Lung (tissue), 12 donors: ENCODE measurements around the gene MUC5B. TPM values are rescaled to one million over a fixed set of nuclear protein-coding genes. Genes with fewer than 3 reads are reported as not detected.

Experiments used
- ATAC-seq: fragments of 200-7000 bp; cut with Tn5 transposase; one replicate; pipeline ENCODE4 v1.9.1; 2020; ENCODE audit warnings: moderate number of reproducible peaks; ENCODE audit not compliant: insufficient read depth, low FRiP score
- DNase-seq, 3 donors: peaks; one replicate each; pipeline ENCODE4 v3.0.0-alpha.2; 2013 to 2017
- H3K27ac ChIP-seq, 2 donors: one replicate each; pipeline ENCODE4 v1.5.1; 2013; ENCODE audit warnings: mild to moderate bottlenecking in 2 of 2, moderate library complexity in 2 of 2, control low read depth in 1 of 2, inconsistent platforms in 1 of 2, low read depth in 1 of 2, low read length in 1 of 2
- H3K27me3 ChIP-seq, 3 donors: one replicate each; pipeline ENCODE4 v1.5.1; 2013; ENCODE audit warnings: low read length in 2 of 3; ENCODE audit not compliant: control insufficient read depth in 3 of 3, insufficient read depth in 3 of 3
- H3K36me3 ChIP-seq, 4 donors: one replicate each; pipeline ENCODE4 v1.5.1; 2013; ENCODE audit warnings: low read length in 4 of 4, mild to moderate bottlenecking in 1 of 4, moderate library complexity in 1 of 4; ENCODE audit not compliant: control insufficient read depth in 4 of 4, insufficient read depth in 4 of 4
- H3K4me1 ChIP-seq, 5 donors: one replicate each; pipeline ENCODE4 v1.5.1; 2013; ENCODE audit warnings: low read length in 5 of 5, mild to moderate bottlenecking in 2 of 5, moderate library complexity in 1 of 5; ENCODE audit not compliant: control insufficient read depth in 5 of 5, insufficient read depth in 5 of 5
- H3K4me3 ChIP-seq: one replicate; pipeline ENCODE4 v1.5.1; 2013; ENCODE audit warnings: mild to moderate bottlenecking, control low read depth, moderate library complexity
- H3K9ac ChIP-seq, 2 donors: one replicate each; pipeline ENCODE4 v1.5.1; 2013; ENCODE audit warnings: low read length in 2 of 2, control low read depth in 1 of 2; ENCODE audit not compliant: insufficient read depth in 1 of 2
- H3K9me3 ChIP-seq, 4 donors: one replicate each; pipeline ENCODE4 v1.5.1; 2013; ENCODE audit warnings: low read length in 3 of 4, mild to moderate bottlenecking in 1 of 4, moderate library complexity in 1 of 4; ENCODE audit not compliant: control insufficient read depth in 4 of 4, insufficient read depth in 3 of 4
- WGBS, 2 donors: extraction: QIAGEN DNeasy Blood & Tissue Kit; methylation state at CpG; one replicate each; pipeline ENCODE4 v1.1.7; 2013; 5-methylcytosine and 5-hydroxymethylcytosine counted together
- polyA plus RNA-seq, 2 donors: library from polyadenylated mRNA; stranded (reverse); fragments of 200-250 nt; gene quantifications; one replicate each; pipeline ENCODE4 v1.2.1, GENCODE V29; 2013
- total RNA-seq, 2 donors: library from RNA; depleted of rRNA in 1 of 2; stranded (reverse); fragments of >200 nt in 1 of 2; gene quantifications; one replicate each; pipeline ENCODE4 v1.2.1, GENCODE V29; 2014 to 2021
- TF ChIP-seq, protein P1 (sequence below): IDR thresholded peaks from 2 replicates; pipeline ENCODE4 v1.5.1; 2012; ENCODE audit warnings: mild to moderate bottlenecking; ENCODE audit errors: control extremely low read depth, extremely low read depth
- donor health status: control.
- donor health status: control.
- donor health status: Bipolar disorder and iron deficiency.
- donor health status: healthy.
- donor health status: DM: yes; HTN: yes; CAD: no.

The MUC5B gene
- total and polyA plus RNA-seq, 4 donors: 5.6 to 181 (median 28.2) TPM

DNA sequence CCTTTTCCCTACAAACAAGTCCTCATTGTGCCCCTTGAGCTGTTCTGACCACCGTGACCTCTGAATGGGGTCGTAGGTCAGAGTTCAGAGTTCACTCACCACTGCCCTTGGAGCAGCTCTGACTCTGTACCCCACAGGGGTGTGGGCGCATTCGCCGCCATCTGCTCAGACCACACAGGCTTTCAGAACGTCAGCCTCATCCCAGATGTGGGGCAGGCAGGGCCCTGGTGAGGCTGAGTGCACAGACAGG is 14.8 kb upstream of the MUC5B start:
- H3K36me3 ChIP-seq: no peaks in the 10 kb centered on the region
- H3K9me3 ChIP-seq: peaks cover 0 to 16% (median 4%) of the 10 kb centered on the region in 4 donors
- no peaks in the 10 kb centered on the region for H3K27me3 ChIP-seq
- no peak overlapping the region for H3K27ac ChIP-seq
- H3K4me3 ChIP-seq: no peak overlapping the region
- no peak for DNase-seq
- WGBS, 2 donors: 79 to 94% methylated on average over 6 of the region's 6 CpGs
- H3K9ac ChIP-seq: no peak overlapping the region
- TF ChIP-seq, protein P1, sequence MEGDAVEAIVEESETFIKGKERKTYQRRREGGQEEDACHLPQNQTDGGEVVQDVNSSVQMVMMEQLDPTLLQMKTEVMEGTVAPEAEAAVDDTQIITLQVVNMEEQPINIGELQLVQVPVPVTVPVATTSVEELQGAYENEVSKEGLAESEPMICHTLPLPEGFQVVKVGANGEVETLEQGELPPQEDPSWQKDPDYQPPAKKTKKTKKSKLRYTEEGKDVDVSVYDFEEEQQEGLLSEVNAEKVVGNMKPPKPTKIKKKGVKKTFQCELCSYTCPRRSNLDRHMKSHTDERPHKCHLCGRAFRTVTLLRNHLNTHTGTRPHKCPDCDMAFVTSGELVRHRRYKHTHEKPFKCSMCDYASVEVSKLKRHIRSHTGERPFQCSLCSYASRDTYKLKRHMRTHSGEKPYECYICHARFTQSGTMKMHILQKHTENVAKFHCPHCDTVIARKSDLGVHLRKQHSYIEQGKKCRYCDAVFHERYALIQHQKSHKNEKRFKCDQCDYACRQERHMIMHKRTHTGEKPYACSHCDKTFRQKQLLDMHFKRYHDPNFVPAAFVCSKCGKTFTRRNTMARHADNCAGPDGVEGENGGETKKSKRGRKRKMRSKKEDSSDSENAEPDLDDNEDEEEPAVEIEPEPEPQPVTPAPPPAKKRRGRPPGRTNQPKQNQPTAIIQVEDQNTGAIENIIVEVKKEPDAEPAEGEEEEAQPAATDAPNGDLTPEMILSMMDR: no peak
- H3K4me1 ChIP-seq: no peaks in the 10 kb centered on the region
- ATAC-seq: no peak

DNA sequence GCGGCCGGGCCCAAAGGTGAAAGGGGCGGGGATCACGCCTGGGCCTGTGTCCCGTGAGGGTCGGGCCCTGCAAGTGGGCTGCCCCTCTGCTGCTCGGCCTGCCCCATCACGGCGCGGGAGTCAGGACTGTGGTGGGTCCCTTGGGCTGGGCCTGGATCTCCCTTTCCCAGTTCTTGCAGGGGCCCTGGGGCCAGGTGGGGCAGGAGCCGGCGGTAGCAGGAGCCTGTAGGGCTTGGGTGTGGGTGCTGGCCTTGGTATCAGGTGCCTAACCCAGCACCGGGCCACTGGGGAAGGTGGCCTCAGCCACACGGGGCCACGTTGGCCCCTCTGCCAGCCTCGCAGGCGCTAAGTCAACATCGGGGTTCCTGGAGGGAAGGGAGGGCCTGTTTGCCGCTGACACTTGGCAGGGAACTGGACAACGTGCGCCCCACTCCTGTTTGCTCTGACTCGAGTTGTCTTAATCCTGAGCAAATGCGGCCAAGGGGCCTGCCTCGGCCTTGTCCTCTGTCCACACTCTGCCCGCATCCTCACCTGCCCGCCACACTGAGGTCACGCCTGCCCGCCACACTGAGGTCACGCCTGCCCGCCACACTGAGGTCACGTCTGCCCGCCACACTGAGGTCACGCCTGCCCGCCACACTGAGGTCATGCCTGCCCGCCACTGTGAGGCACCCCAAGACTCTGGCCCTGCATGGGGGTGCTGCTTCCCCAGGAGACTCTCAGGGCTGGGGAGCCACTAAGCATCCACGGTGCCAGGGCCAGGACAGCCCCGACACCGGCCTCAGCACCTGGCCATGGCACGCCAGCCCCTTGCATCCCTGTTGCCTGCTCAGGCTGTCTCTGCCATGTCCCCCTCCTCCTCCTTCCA is 14.2 kb upstream of the MUC5B start:
- TF ChIP-seq, protein P1: no peak
- ATAC-seq (no peak), DNase-seq (peak in 1 of 3 donors; percentile 10)
- Histone ChIP-seq H3K27me3 (no peaks in the 10 kb centered on the region), H3K9ac (no peak overlapping the region), H3K4me3 (no peak overlapping the region), H3K4me1 (no peaks in the 10 kb centered on the region), H3K36me3 (no peaks in the 10 kb centered on the region), H3K9me3 (peaks cover 0 to 16% (median 4%) of the 10 kb centered on the region in 4 donors), H3K27ac (no peak overlapping the region)
- WGBS, 2 donors: 88 to 95% methylated on average over 30 to 39 of the region's 39 CpGs

DNA sequence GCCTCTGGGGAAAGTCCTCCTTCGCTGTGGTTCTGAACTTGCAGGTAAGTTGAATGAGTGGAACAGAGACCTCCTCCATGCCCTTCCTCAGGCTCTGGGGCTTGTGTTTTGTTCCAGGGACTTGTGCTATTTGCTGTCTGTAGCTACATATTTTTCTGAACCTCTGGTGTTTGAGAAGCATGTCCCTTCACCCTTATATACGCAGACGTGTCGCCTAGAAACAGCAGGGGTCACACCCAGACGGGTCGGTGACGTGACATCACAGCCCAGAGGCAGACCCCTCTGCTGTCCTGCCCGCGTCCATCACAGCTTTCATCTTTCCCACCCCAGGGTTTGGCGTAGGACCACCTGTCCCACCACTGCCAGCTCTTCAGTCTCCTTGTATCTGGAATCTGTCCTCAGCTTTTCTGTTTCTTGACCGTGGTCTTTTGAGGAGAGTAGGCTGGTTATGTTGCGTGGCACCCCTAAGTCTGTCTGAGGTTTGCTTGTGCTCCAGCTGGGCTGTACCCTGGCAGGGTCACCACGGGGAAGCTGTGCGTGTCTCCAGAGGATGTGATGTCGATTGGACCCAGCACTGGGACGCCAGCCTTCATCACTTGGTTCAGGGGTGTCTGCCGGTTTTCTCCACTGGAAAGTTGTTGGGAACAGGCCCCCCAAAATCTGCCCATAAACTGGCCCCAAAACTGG is 13.4 kb upstream of the MUC5B start:
- DNase-seq (peak in 1 of 3 donors; percentile 3), ATAC-seq (no peak)
- H3K4me1 ChIP-seq: no peaks in the 10 kb centered on the region
- H3K27ac ChIP-seq: no peak overlapping the region
- H3K9ac ChIP-seq: no peak overlapping the region
- H3K27me3 ChIP-seq: no peaks in the 10 kb centered on the region
- no peaks in the 10 kb centered on the region for H3K36me3 ChIP-seq
- H3K9me3 ChIP-seq: peaks cover 0 to 16% (median 4%) of the 10 kb centered on the region in 4 donors
- TF ChIP-seq, protein P1: no peak
- WGBS, 2 donors: 89 to 90% methylated on average over 17 of the region's 17 CpGs
- no peak overlapping the region for H3K4me3 ChIP-seq
